Stimulated activated CD4-positive, alpha-beta T cell treated with anti-CD3 and anti-CD28 coated beads, Interleukin-4, amount 100 ng/mL, for 24 hours (primary cell): ENCODE results near the gene CELF4.

Experiments
- DNase-seq: peaks from one replicate; pipeline ENCODE4 v3.0.0-alpha.2; 2020

CELF4 gene

GRCh38 chr18:37405772-37406171 is 159.8 kb downstream of the CELF4 start:
- no peak for DNase-seq

DNA sequence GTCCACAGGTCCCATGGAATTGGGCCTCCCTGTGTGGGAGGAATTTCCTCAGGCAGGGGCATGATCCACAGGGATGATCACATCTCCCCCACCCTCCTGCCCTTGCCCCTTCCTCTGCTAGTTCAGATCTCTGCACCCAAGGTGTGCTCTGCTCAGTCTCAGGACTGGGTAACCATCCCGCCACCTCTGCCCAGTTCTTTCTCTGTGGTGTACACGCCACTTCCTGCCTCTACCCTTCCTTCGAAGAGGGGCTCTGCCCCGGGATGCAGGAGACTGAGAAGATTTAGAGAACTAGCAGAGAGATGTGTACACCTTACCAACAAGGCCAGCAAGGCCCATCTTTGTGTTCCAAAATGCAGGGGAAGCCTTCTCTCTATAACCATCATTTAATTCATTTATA is 160.4 kb downstream of the CELF4 start:
- no peak for DNase-seq

- no peak for DNase-seq
Observed at GRCh38 chr18:37403788-37404187, 161.8 kb downstream of the CELF4 start.

- no peak for DNase-seq
Observed at GRCh38 chr18:37403100-37403781, 162.4 kb downstream of the CELF4 start.

- no peak for DNase-seq
Observed at GRCh38 chr18:37402735-37403099, 162.9 kb downstream of the CELF4 start.

DNA sequence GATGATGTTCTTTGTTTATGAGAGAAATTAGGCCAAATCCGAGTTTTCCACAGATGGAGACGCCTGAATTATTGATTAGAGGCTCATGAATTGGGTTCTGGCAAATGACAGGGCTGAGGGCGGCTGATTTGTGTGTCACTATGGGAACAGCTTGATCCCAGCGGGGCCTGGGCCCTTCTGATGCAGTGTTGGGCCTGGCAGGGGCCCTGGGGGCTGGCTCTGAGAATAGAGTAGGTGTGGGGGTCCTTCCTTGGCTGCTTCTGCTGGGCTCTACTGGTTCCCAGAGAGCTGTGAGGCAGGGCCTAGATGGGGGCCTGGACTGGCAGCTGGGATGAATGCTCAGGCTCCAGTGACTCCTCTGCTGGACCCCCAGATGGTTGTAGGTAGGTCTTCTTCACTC is 164.8 kb downstream of the CELF4 start:
- no peak for DNase-seq

DNA sequence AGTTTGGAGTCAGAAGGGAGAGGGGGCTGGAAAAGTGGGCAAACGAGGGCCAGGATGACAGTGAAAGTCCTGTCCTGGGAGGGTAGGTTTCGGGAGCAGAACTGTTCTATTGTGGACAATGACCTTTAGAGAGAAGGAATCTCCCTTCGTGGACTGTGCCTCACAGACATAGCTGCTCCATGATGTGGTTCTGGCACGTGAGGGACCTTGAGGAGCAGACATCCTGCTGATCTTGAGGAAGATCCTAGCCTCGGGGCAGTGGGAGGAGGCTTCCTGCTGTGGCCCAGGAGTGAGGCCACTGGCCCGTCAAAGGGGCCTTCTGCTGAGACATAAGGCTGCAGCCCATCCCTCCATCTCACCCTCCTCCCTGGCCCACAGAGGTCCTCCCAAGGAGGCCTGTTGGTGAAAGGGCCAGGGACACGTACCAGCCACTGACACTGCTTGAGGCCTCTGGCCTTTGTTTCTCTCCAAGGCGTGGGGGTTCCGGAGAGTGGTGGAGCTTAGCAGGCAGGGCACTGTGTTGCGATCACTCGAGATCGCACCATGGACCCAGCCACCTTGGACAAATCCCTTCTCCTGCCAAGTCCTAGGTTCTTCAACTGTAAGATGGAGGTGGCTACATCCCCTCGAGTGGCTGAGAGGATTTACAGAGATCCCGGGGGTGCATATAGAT is 167.2 kb downstream of the CELF4 start:
- no peak for DNase-seq

DNA sequence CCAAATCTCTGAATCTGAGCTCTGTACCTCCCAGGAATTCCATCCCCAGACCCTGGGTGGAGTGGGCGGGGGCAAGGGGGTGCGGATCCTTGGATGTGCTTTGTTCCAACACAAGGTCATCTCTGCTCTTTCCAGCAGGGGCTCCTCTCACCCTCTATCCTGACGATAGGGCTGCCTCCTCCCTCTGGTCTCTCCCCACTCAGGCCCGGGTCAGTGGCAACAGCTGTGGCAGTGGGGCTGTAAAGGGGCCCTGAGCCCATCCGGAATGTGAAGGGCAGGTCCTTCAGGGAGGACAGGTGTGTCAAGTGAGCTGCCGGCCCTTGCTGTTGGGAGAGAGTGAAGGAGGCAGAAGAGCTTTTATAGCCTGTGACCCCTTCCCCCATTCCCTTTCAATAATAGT is 167.8 kb downstream of the CELF4 start:
- DNase-seq: no peak

DNA sequence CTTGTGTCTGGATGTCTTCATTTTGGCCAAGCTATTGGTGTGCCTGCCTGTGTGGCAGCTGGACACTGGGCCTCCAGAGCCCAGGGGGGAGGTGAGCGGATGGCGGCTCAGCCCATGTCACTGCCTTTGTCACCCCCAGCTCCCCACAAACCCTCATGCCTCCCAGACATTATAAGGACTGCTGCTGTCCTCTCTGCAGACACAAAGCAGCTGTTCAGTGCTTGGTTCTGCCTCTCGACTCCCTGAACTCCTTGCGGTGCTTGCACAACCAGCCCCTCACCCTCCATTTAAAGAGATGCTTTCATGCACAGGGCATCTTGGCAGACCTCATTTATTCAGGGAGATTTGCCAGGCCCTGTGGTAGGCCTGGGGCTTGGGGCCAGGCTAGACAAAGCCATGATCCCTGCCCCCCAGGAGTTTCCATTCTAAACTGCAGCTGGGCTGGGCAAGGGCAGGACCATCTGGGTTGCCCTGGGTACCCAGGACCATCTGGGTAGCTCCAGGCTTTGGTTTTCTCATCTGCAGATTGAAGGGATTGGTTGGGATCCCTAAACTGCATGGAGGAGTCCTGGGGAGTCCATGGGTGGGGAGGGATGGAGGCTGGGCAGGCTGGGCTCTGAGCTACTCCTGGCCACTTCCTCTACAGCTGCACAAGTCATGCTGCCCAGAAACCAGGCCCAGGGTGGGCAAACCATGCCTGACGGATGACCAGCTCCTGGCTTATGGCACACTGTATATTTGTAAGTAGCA is 168.5 kb downstream of the CELF4 start:
- DNase-seq: no peak

DNA sequence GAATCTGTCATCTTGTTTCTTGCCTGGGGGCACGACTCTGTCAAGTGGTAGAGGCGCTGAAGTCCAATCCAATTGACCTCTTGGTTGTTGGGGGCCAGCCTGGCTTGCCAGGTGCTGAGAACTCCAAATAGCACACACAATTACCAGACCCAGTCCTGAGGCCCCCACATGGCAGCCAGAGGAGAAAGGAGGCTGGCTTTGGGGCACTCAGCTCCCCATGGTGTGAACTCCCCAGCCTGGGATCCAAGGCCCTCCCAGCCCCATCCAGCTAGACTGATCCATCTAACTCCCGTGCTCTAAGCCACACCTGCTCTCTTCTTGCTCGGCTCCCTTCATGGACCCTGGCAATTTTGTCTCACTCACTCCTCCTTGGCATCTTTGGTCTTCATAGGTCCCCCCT is 170.0 kb downstream of the CELF4 start:
- no peak for DNase-seq

GRCh38 chr18:37395138-37395537 is 170.5 kb downstream of the CELF4 start:
- DNase-seq: no peak

DNA sequence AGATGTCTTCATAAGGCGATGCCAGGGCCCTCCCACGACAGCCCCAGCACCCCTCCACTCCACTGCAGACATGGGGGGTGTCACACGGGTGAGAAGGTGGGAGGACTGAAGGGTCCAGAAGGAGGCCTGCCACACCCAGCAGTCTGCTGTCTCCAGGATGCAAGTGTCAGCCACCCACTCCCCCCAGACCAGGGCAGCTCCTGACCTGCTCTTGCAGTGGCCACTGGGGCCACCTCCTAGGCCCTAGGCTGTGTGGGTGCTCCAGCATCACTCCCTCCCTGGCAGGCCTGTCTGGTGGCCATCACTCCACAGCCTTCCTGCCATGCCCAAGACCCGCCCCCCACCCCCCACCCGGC is 171.0 kb downstream of the CELF4 start:
- DNase-seq: no peak

DNA sequence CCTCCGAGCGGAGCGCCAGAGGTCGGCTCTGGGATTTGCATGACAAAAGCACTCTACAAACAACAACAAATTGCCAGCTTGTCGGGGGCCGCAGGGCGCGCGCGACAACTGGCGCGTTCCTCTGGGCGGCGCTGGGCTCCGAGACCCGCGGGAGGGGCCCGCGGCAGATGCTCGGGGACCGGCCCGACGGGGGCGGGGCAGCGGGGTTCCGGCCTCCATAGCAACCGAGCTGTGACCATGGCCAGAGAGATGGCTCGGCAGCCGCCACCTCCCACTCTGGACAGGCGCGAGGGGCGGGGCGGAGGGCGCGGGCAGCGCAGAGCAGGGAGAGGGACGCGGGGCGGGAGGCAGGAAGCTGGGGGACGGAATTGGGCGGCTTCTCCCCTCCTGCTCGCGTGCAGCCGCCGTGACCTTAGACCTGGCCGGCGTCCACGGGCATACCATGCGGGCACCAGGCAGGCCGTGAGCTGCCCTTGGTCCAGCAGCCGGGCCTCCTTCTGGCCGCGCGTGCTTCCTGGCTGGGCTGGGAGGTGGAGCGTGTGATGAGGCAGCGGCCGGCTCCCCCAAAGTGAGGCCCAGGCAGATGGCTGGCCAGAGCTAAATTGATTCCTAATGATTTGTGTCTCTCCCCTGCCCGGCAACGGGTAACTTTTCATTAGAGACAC is 171.5 kb downstream of the CELF4 start:
- DNase-seq: no peak

- DNase-seq: no peak
Observed at GRCh38 chr18:37393221-37393827, 172.3 kb downstream of the CELF4 start.

DNA sequence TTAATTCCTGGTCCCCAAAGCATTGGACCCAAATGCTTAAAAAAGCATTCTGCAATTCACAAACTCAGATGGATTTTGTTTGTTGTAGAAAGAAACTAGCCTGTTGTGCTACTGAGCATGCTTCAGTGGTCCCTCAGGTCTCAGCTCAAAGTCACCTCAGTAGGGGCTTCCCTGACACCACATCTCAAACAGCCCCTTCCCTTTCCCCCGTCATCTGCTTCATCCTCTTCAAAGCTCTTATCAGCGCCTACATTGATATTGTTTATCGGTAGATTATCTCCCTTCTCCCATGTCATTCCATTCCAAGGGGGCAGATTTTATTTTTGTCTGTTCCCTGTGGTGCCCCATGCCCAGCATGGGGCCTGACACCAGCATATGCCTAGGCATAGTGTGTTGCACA is 172.9 kb downstream of the CELF4 start:
- DNase-seq: no peak

DNA sequence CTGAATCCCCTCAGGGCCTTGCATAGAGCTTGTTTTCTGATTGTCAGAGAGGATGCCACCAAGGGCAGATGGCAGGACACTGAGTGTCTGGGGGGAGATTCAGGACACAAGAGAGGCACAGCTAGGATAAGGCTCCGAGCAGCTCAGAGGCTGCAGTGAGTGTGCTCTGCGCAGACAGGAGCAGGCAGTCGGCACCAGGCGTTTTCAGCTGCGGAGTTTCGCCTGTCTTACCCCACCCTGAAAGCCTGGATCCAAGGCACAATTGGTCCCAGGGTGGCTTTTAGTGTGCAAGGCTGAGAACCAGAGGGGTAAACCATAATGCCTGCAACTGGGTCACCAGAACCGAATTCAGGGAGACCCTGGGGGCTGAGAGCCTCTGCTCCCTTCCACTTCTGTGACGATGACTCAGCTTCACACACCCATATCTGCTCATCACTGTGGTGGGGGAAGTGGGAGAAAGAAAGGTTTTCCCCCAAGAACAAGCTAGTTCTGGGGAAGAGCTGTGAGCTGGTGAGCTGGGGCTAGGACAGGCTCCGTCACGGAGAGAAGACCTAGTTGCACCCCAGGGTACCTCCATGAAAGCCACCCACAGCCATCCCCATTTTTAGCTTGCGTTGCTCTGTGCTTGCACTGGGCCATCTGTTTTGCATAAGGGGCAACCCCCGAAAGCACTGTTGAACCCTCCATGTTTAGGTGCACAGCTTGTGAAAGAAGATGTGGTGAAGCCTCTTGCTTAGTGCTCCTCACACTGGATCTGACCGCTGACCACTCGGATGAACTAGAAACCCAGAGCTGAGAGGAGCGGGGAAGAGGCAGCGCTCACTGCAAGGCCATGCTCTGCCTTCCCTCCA is 173.7 kb downstream of the CELF4 start:
- DNase-seq: no peak

DNA sequence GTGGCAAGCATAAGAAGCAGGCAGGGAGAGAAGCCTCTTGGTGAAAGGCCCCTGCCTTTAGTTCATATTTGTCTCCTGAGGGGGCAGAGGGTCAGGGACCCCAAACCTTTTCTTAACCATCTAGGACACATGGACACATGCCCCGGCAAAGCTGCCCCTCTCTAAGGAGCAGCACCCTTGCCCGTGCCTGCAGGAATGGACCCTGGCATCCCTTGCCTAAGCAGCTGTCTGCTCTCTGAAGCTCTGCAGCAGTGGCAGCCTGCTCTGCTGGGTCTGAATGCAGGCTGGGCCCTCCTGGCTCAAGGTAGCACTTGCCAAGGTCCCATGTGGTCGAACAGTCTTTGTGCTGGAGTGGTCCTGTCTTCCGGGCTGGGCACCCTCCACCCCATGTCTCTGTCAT is 174.4 kb downstream of the CELF4 start:
- no peak for DNase-seq

- no peak for DNase-seq
Observed at GRCh38 chr18:37390687-37391086, 174.9 kb downstream of the CELF4 start.

- DNase-seq: no peak
Observed at GRCh38 chr18:37389684-37390368, 175.8 kb downstream of the CELF4 start.

DNA sequence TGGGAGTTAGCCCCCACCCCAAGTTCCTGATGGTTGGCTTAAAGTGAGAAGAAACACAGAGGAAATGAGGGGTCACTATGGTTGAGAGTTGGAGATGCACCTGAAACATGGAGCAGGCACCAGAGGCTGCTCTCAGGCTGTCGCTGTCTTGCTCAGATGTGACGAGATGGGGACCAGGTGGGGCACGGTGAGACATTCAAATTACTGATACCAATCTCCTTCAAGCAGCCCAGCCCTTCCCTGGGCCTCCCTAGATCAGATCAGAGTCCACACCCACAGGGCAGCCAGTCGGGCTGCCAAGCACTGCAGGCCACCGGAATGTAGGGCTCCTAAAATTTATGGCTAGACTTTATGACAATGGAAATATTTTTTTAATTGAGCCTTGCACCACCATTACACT is 176.6 kb downstream of the CELF4 start:
- no peak for DNase-seq

GRCh38 chr18:37388413-37388812 is 177.2 kb downstream of the CELF4 start:
- DNase-seq: no peak
